Measurements from ENCODE around the gene NOBOX.
"Not testable (repeated sequence)": the region's sequence is repeated elsewhere in the genome, so short reads cannot be mapped to it uniquely, and the experiment has no call there.

The NOBOX gene

DNA sequence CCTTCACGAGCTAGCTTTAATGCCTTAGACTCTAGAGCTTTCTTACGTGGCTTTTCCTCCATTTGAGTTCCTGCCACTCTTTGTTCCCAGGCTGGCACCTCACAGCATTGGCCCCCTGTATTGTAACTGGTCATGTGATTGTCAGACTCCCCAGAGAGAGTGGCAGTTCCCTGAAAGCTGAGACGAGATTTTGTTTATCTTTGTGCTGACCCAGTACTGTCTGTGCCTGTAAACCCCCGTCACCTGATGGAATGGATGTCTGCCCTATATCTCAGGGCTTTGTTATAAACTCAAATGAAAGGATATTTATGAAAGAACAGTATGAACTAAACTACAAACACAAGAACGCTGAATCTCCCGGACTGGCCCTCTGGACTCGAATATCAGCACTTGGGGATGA is 13.0 kb downstream of the NOBOX start:
- no peak for DNase-seq

GRCh38 chr7:144388950-144389349 is 14.5 kb downstream of the NOBOX start:
- DNase-seq, result no peak

- no peak for DNase-seq
These were observed 16.8 kb downstream of the NOBOX start for GRCh38 chr7:144386741-144387140.

DNA sequence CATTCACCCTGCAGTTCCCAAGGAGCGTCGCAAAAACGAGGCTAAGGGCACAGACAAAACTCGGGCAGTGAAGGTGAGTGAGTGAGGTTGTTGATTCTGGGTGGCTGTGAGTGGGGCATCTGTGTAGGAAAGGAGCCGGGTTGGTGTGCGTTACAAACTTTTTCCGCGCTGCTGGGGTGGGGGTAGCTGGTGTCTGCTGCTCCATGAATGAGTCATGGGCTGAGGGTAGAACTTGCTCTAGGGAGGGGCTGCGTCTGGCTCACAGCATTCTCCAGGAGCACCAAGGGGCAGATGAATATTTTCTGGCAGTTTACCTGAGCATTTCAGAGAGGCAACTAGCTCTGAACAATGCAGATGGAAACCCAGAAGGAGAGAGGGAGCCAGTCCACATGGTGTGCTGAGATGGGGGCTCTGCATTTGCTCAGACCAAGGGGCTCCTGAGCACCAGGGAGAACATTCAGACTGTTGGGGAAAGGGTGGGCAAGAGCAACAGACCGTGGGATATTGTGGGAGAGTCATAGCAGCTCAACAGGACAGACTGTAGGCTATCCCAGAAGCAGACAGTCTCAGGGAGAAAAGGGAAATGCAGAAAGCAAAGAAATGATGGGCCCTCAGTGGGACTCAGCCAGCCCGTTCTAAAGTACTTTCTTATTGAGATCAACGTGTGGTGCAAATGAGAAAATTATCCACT is 18.8 kb downstream of the NOBOX start:
- no peak for DNase-seq

DNA sequence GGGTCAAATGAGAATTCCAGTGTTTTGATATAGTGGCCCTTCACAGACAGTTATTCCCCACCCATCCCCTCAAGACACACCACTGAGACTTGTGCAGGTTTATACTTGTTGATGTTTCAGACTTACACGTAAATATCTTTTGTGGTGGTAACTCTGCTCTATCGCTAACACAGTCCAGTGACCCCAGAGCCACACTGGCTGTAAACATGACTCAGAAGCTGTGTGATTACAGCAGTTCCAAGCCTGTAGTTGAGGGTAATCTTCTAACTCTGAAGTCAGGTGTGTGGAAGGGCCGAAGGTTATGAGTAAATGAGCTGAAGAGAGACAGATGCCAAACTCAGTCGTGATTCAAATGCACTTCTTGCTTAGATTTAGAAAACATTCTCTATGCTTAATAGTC is 19.4 kb downstream of the NOBOX start:
- DNase-seq, result no peak

DNA sequence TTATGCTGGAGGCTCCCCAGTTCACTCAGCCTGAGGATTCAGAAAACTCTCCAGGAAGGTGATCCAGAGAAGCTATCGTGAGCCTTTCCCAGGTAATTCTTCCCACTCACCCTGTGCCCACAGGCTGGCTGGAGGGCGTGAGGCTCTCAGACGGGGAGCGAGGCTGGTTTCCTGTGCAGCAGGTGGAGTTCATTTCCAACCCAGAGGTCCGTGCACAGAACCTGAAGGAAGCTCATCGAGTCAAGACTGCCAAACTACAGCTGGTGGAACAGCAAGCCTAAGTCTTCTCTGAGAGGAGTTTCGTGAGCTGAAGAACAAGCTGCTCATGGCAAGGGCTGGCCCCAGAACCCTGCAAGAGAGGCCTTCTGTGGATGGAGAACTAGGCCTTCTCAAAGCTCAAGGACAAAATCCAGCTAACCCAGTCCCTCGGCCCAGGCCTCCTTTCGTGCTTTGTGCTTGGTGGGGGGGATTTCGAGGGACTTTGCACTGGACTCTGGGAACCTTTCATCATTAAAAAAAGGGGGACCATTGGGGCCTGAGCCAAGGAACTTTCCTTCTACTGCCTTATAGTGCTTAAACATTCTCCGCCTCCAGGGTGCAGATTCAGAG is 23.6 kb downstream of the NOBOX start:
- DNase-seq, result no peak

- DNase-seq, result peak; percentile 18
These were observed 24.8 kb downstream of the NOBOX start for GRCh38 chr7:144378651-144379050.

- not testable (repeated sequence) for DNase-seq
These were observed 34.3 kb downstream of the NOBOX start for GRCh38 chr7:144369221-144369620.

DNA sequence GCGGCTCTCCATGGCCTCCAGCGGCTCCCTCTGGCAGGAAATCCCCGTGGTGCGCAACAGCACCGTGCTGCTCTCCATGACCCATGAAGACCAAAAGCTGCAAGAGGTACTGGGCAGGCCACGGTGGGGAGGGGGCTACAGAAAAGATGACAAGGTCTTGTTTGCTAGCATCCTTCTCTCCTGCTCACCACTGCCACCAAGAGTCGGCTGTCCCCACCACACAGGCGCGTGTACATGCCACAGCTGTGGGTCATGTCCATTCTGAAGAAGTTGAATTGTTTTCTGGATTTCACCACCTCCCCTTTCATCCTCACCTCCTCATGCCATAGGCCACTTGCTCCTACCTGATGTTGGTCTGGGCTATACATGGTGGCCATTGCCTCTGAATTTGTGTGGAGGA is 36.2 kb downstream of the NOBOX start:
- DNase-seq, result not testable (repeated sequence)

DNA sequence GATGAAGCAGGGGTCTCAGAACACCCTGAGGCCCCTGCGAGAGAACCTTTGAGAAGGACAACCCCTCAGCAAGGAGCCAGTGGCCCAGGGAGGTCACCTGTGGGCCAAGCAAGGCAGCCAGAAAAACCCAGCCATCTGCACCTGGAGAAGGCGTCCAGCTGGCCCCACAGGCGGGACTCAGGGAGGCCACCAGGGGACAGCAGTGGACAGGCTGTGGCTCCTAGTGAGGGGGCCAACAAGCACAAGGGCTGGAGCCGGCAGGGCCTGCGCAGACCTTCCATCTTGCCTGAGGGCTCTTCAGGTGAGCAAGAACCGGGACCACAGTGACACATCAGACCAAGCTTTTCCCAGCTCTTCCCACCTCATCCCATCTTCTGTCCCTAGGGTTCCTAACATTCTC is 38.0 kb downstream of the NOBOX start:
- not testable (repeated sequence) for DNase-seq

- not testable (repeated sequence) for DNase-seq
These were observed 41.4 kb downstream of the NOBOX start for GRCh38 chr7:144362061-144362460.

DNA sequence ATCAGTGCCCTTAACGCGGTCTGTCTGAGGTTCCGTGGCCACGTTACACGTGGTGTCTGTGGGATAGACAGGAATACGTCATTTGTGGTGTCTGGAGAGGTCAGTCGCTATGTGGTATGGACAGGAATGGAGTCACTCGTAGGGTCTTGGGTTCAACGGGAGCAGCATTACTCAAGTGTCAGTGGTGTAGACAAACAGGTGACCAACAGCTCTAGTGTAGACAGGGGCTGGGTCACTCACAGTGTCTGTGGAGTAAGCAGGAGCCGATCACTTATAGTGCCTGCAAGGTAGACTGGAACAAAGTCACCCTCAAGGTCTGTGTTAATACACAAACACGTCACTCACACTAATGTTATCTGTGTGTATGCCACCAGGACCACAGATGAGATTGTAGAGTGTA is 46.6 kb downstream of the NOBOX start:
- DNase-seq, result not testable (repeated sequence)

- DNase-seq, result not testable (repeated sequence)
These were observed 47.3 kb downstream of the NOBOX start for GRCh38 chr7:144356185-144356584.

DNA sequence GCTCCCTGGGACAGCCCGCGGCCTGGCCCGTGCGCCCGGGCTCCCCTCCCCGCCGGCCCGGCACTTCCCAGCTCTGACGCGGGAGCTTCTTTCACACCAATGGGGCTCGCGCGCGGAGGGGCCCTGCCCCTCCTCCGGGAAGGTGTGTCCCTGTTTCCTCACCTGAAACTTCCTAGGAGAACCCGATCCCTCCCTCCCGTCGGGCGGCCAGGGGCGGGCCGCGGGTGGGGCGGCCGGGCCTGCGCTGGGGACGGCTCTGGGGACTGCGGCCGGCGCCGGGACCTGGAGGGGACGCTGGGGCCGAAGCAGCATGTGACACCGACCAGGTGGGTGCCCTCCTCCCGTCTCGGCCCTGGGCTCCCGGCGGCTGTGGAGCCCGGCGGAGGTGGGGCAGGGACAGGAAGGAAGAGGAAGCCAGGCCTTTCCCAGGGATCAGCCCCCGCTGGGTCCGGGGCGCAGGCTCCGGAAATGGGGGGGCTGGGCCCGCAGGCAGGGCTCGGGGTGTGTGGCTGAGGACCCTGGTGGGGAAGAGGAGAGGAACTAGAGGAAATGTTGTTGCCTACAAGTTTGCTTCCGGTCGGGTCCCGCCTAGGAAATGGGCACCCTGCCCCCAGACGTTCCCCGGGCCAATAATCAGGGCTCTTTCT is 48.2 kb downstream of the NOBOX start, which contains the start of gene ARHGEF5:
TSS of gene ARHGEF5 (plus strand) at position 227 of the 647 bp plus-strand sequence. CDS start 7,268 bp downstream, outside the sequence.
- not testable (repeated sequence) for DNase-seq

DNA sequence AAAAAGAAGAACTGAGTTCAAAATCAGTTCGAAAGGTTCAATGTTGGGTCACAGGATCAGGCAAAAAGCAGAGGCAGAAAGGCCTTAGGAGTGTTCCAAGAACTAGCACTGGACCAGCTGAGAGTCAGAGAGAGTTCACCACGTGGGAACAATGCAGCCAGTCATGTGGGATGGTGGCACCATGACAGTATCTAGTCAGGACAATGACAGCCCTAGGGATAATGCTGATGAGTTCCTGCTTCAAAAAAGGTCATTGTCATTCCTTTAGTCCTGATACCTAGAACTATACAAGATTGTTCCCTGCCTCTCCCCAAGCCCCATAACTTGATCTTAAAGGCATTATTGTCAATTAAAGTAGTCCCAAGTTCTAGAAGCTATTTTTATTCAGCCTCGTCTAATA is 51.8 kb downstream of the NOBOX start:
- DNase-seq, result not testable (repeated sequence)

- not testable (repeated sequence) for DNase-seq
These were observed 54.9 kb downstream of the NOBOX start for GRCh38 chr7:144348625-144349024.

Data from hematopoietic multipotent progenitor cell treated with erythropoietin and hydrocortisone succinate and interleukin-3 and kit ligand, for 4 days (in vitro differentiated cells).